Astrocyte of the cerebellum (primary cell): ENCODE measurements around the gene MTA1.
A peak's percentile ranks its signal among the peaks of the same experiment; 100 is the strongest.

ENCODE experiments used
- DNase-seq: peaks from one replicate; pipeline ENCODE4 v3.0.0-alpha.2; 2011; ENCODE audit warnings: low read depth
- H3K4me3 ChIP-seq: 2 replicates; pipeline ENCODE4 v1.5.1; 2011; ENCODE audit warnings: mild to moderate bottlenecking, low read depth, low read length, moderate library complexity
- in situ Hi-C: cut with HindIII; loops from 2 replicates; pipeline ENCODE4 v1.10.0; 2017; ENCODE audit warnings: low sequenced_read_pairs
- TF ChIP-seq, protein P1 (sequence below): IDR thresholded peaks from 2 replicates; pipeline ENCODE4 v1.5.1; 2012; ENCODE audit warnings: low read length, low read depth, moderate library complexity, mild to moderate bottlenecking; ENCODE audit errors: missing control alignments

MTA1 gene

DNA sequence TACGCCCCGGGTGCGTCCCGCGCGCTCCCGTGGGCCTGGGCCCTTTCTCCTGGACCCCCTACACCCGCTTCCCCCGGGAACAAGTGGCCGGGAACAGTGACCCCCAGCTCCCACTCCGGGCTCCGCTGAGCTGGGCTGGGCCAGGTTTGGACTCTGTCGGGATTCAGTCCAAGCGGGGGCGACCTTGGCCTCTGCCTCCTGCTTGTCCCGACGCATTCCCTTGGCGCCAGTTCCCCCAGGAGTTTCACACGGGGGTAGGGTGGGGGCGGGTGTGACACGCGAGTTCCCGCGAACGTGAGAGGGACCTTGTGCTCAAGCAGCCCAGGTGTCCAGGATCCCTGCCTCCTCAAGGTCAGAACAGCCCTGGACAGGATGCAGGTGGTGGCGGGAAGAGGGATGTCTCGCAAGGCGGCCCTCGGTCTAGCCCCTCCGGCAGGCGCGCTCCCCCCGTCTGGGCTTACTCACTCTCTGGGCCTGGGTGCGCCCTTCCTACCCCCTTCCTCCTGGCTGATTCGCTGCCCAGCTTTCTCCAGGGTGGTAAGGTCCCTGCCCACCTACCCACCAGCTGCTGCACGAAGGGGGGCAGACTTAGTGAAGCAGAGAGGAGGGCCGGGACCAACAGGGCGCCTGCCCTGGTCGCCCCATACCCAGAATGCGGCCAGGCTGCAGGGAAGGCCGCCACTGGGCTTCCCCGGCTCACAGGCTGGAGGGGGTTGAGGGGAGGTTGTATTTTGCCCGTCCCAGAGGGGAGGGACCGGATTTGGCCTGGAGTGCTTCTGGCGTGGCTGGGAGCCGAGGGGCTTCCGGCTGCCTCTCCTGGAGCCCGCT is 55.9 kb downstream of the MTA1 start:
- no peak for DNase-seq
- H3K4me3 ChIP-seq: peak overlapping the region; percentile 58
- in situ Hi-C loops: no loop called here
- TF ChIP-seq, protein P1, sequence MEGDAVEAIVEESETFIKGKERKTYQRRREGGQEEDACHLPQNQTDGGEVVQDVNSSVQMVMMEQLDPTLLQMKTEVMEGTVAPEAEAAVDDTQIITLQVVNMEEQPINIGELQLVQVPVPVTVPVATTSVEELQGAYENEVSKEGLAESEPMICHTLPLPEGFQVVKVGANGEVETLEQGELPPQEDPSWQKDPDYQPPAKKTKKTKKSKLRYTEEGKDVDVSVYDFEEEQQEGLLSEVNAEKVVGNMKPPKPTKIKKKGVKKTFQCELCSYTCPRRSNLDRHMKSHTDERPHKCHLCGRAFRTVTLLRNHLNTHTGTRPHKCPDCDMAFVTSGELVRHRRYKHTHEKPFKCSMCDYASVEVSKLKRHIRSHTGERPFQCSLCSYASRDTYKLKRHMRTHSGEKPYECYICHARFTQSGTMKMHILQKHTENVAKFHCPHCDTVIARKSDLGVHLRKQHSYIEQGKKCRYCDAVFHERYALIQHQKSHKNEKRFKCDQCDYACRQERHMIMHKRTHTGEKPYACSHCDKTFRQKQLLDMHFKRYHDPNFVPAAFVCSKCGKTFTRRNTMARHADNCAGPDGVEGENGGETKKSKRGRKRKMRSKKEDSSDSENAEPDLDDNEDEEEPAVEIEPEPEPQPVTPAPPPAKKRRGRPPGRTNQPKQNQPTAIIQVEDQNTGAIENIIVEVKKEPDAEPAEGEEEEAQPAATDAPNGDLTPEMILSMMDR: no peak

DNA sequence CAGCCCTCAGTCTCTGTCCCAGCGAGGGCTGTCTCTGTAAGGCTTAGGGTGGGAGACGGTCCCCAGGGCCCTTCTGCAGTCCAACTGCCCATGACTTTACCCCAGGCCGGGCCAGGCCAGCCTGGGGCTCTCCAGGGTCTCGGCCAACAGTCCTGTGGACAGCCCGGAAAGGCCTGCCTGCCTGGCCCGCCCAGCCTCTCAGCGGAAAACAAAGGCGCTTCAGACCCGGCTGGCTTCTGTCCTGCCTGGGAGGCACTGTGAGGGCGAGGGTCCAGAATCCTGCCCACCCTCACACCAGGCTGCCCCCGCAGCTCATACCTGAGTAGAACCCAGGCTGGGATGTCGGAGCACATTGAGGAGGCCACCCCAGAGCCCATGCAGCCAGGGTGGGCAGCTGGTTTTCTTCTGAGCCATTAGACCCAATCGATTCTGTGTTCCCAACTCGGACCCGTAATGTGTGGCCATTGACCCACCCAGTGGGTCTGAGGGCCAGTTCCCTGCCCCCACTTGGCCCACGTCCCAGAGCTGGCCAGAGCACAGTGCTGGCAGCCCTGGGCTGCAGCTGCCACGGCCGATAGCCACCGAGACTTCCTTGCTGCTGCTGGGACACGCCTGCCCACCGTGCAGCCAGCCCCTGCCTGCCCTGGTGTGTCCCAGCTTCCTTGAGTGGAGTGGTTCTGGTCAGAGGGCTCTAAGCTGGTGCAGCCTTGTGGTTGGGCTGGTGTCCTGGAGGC is 56.6 kb downstream of the MTA1 start:
- in situ Hi-C loops: no loop called here
- H3K4me3 ChIP-seq: peak overlapping the region; percentile 58
- DNase-seq: no peak
- TF ChIP-seq, protein P1: no peak

DNA sequence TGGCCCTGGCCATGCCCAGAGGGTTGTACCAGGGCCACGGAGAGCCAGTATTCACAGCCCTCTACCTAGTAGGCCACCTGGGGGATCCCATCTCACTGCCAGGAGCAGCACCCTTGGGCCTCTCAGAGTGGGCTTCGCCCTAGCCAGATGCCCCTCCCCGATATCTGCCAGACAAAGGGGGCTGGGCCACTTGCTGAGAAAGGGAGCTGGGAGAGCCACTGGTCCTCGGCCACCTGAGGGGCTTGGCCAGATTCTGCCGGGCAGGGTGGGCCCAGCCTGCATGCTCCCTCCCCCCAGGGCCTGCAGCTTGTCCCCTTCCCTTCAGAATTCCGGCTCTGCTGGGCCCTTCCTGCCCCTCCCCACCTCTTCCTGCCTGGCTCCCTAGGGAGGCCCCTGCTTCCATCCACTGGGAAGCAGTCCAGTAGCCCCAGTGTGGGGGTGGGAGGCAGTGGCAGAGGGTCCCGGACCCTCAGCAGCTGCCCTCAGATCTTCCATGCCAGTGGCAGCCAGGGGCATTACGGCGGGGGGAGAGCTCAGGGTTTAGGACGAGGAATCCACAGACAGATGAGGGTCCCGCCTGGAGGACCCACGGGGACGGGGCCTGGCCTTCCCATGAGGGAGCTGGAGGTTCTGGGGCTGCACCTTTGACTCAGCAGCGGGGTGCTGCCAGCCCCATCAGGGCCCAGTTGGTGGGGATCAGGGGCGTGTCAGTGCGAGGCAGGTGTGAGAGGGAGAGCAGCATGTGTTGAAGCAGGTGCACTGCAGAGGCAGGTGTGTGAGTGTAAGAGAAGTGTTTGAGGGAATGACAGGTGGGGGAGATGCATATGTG is 57.4 kb downstream of the MTA1 start:
- DNase-seq: no peak
- TF ChIP-seq, protein P1: no peak
- in situ Hi-C loops: no loop called here
- peak overlapping the region; percentile 58 for H3K4me3 ChIP-seq

DNA sequence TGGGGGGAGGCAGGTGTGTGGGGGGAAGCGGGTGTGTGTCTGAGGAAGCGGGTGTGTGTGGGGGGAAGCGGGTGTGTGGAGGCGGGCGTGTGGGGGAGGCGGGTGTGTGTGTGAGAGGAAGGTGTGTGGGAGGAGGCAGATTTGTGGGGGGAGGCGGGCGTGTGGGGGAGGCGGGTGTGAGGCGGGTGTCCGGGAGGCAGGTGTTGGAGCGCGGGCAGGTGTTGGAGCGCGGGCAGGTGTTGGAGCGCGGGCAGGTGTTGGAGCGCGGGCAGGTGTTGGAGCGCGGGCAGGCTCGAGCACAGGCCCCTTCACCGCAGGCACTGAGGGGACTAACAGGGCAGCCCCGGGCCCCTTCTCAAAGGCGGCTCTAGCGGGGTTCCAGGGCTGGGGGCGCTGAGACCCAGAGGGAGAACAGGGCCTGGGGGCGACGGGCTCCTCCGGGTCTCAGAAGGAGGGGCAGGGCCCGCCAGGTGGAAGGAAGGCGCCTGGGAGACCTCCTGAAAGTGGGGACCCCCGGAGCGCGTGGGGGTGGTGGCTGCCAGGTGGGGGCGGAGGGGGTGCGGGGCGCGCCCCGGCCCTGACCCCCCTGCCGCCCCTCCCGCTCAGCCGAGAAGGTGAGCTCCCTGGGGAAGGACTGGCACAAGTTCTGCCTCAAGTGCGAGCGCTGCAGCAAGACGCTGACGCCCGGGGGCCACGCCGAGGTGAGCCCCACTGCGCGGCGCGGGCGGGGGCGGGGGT is 58.2 kb downstream of the MTA1 start:
- in situ Hi-C loops: no loop called here
- TF ChIP-seq, protein P1: no peak
- H3K4me3 ChIP-seq: no peak overlapping the region
- DNase-seq: no peak

DNA sequence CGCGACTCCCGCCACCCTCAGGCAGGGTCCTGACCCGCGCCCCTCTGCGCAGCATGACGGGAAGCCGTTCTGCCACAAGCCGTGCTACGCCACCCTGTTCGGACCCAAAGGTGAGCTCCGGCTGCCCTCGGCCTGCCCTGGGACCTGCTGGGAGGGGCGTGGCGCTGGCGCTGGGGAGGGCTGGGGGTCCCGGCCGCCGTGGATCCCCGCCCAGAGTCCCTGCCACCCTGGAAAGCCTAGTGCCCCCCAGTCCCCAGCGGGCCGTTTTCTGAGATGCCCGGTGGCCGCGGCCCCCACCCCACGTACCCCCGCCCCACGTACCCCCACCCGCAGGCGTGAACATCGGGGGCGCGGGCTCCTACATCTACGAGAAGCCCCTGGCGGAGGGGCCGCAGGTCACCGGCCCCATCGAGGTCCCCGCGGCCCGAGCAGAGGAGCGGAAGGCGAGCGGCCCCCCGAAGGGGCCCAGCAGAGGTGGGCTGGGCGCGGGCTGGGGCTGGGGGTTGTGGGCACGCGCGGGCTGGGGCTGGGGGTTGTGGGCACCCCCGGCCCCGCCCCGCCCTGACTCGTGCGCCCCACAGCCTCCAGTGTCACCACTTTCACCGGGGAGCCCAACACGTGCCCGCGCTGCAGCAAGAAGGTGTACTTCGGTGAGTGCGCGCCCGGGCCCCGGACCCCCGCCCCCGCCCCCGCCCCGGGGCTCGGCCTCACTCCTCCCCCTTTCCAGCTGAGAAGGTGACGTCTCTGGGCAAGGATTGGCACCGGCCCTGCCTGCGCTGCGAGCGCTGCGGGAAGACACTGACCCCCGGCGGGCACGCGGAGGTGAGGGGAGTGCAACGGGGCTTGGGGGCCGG is 59.0 kb downstream of the MTA1 start:
- DNase-seq: no peak
- H3K4me3 ChIP-seq: no peak overlapping the region
- in situ Hi-C loops: no loop called here
- TF ChIP-seq, protein P1: no peak
